GM18519 (cell line): ENCODE results near the gene TOR1A.

Experiments used
- ATAC-seq: cut with Tn5 transposase; IDR thresholded peaks from one replicate; pipeline ENCODE4 v1.9.1; 2021; ENCODE audit warnings: mild to moderate bottlenecking, moderate library complexity; ENCODE audit not compliant: unreplicated experiment, low FRiP score

Gene TOR1A

DNA sequence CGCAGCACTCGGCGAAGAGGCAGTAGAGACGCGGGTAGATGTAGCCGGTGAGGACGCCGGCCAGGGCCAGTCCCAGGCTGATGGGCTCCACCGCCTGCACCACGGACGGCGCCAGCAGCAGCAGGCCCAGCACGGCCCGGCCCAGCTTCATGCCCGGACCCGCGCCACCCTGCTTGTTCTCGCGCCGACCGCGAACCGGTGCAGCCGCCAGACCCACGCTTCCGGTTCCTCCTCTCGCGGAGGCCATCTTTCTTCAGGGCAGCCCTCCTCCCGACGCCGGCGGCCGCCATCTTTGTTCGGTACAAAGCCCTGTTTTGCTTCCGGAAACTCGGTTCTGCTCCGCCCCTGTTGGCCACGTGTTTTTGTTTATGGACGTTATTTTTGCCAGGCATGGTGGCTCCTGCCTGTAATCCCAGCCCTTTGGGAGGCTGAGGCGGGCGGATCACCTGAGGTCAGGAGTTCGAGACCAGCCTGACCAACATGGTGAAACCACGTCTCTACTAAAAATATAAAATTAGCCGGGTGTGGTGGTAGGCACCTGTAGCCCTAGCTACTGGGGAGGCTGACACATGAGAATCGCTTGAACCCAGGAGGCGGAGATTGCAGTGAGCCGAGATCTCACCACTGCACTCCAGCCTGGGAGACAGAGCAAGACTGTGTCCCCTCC, at the start of gene TOR1A:
TOR1A (minus strand) TSS at position 202 of the 667 bp plus-strand sequence; CDS start at position 151, 51 bp downstream.
- ATAC-seq: peak; percentile 73

- no peak for ATAC-seq
Observed at GRCh38 chr9:129871046-129871445, 47.1 kb upstream of the TOR1A start.

DNA sequence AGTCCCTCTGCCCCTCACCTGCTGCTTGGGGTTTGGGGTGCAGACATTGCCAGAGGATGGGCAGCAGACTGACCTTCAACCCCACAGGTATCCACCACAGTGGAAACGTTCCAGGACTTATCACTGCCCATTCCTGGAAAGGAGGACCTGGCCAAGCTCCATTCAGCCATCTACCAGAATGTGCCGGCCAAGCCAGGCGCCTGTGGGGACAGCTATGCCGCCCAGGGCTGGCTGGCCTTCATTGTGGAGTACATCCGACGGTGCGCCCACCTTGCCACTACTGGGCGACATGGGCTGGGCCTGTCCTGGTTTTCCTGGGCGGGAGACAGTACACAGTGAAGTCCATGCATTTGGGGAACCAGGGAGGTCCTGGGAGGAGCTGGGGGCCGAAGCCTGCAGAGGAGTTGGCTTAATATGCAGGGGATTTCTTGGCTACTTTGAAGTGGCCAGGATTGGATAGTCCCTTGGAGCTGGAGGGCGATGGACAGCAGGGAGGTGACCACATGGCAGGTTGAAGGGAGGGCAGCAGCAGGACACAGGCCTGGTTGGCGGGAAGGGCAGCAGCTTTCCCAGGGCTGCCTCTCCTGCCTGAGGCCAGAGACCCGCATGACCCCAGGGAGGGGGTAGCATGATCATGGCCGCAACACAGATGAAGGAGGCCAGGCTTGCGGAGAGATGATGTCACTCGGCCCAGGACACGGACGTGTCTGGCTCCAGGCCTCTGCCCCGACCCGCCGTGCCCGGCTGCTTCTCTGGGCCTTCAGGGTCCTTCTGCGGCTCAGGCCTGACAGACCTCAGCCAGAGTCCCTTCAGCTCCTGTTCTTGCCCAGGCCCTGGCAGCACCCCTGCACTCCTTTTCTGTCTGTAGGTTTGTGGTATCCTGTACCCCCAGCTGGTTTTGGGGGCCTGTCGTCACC, 45.9 kb upstream of the TOR1A start:
- no peak for ATAC-seq

DNA sequence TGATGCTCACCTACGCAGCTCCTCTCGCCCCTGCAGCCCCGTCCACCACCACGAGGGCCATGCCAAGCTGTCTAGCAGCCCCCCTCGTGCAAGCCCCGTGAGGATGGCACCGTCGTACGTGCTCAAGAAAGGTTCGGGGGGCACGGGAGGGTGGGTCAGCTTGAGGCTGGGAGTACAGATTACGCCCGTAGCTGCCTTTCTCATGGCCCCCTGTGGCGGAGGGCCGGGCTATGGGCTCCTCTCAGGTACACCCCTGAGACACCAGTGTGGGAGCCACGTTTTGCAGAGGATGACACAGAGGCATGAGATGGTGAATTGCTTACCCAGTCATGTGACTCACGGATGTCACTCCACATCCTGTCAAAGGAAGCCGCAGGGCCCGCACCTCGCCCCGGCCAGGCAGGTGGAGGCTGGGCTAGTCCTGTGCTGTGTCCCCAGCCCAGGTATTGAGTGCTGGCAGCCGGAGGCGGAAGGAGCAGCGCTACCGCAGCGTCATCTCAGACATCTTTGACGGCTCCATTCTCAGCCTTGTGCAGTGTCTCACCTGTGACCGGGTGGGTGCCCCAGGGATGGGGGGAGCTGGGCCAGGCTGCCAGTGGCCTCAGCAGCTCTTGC, 45.0 kb upstream of the TOR1A start:
- ATAC-seq: no peak

- ATAC-seq: no peak
Observed at GRCh38 chr9:129868023-129868871, 44.3 kb upstream of the TOR1A start.

DNA sequence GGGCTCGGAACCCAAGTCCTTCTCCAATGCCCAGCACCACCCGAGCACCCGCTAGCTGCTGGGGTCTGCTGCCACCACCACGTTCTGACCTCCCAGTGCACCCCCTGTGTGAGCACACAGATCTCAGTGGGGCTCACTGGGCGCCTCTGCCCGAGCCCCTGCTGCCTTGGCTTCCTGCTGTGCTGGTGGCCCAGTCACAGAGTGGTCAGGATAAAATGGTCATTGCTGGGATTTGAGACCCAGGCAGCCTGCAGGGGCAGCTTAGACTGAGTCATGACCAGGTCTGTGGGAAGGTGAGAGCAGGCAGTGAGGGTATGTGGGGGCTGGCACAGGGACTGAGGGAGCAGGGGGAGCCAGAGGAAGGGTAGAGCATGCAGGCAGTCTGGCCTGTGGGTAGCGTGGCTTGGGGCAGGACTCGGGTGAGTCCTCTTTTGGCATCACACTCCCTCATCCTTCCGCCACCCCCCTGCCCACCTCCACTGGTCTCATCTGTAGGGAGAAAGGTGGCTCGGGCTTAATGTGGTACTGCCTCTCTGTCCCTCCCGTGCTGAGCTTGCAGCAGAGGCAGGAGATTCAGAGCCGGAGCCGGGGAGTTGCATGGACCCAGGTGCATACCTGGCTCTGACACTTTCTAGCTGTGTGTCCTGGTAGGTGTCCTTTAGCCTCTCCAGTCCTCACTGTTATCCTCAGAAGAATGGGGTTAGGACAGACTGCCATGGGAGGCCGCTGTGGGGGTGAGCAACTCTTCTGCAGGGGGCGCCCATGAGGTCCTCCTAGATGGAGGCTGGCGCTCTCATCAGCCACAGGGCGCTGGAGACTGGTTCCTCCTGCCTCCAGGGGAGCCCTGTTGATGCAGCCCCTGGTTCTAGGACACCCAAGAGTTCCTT, 43.4 kb upstream of the TOR1A start:
- ATAC-seq: no peak

DNA sequence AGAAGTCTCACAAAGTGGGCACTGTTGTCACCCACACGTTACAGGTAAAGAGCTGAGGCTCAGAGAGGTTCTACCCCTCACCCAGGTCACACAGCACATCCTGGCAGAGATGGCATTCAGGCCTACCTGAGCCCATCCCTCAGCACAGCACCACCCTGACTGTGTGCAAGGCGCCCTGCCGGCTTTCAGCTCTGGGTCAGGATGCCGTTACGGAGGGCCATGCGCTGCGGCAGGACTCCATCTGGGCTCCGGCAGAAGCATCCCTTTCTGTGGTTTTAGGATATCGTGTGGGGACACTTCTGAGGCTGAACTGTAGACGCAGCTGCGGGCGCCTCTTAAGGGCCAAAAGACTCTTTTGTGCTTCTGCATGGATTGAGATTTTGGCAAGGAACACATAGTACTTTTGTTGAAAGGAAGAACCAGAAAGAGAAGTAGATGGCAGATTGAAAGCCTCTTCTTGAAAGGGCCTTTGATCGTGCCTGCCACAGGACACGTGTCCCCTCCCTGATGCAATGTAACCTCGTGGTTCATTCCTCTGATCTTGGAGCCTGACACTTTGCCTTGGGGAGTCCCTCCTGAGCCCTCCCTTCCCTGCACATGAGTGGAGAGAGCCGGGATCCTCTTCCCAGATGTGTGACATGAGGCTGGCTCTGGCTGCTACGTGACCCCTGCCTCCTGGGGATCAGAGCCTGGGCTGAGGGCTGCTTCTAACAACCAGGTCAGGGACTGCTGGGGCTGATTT, 42.6 kb upstream of the TOR1A start:
- ATAC-seq: no peak

DNA sequence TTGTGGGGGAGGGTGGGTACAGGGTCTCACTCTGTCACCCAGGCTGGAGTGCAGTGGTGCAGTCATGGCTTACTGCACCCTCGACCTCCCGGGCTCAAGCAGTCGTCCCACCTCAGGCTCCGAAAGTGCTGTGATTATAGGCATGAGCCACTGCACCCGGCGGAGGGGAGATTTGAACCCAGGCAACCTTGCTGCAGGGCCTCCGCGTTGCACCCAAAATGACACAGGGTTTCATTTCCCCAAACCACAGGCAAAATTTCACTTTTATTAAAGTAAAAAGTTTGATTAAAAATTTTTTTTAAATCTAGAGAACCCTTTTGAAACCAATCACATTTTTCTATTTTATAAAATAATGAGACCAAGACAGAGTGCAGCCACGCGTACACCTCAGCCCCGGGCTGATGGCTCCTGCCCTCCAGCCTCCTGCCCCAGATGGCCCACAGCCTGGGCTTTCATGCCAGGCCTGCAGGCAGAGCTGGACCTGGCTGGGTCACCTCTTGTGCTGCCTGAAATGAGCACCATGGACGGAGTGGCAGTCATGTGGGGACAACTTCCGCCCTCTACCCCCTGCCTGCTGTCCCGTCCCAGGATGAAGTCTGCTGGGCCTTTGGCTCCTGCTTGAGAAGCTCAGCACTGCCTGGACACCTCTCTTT, 41.9 kb upstream of the TOR1A start:
- ATAC-seq: no peak

DNA sequence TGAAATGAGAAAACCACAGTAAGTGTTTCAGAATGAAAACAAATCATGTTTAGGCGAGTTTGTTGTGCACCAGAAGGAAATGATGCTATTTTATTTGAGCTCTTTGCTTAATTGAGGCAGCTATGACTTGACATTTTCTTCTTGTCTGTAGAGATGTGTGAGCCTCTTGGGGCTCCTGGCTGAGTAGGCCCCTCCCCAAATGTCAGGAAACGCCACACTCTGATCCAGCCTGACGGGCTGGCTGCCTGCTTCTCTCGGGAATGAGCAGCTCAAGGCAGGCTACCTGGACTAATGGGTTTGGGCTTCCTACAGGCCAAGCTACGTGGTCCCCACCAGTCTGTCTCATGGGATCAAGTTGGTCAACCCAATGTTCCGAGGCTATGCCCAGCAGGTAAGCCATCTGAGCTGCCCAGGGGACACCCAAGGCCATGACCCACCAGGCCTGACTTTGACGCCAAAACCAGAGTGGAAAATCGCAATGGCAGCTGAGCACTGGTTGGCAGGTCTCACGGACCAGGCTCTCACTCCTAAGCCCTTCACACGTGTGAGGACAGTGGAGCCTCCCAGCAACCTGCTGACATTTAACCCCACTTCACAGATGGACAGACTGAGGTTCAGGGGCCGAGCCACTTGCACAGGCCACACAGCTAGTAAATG, 41.2 kb upstream of the TOR1A start:
- no peak for ATAC-seq

- no peak for ATAC-seq
Observed at GRCh38 chr9:129863059-129863690, 39.2 kb upstream of the TOR1A start.

DNA sequence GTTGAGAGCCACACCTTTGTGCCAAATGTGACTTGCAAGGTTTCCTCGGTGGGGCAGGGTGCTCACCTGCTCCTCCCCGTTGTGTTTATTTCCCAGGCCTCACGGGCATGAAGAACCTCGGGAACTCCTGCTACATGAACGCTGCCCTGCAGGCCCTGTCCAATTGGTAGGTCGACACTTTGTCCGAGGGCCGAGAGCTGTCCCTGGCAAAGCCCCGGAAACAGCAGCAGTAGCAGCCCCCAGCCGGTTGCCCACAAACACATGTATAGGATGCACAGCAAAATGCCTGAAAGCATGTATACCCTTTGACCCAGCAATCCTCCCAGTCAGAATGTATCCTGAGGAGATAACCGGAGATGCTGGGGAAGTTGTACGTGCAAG, 37.5 kb upstream of the TOR1A start:
- ATAC-seq: no peak

- ATAC-seq: no peak
Observed at GRCh38 chr9:129860653-129861446, 36.9 kb upstream of the TOR1A start.

GRCh38 chr9:129858167-129858962, 34.4 kb upstream of the TOR1A start:
- ATAC-seq: no peak

DNA sequence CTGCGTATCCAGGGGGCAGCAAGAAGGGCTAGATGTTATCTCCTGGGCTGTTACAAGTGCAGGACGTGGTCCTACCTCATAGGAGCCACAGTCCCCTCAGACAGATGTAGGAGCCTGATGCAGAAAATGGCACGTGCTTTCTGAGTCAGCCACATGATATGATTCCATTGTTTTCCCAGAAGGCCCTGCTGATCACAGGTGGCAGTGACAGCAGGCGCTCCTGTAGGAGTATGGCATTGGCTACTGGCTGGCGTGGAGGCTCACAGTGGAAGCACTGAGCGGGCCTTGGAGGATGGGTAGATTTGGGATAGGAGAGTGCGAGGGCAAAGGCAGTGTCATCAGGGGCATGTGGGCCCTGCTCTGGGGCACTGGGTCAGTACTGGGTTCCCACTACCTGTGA, 33.3 kb upstream of the TOR1A start:
- no peak for ATAC-seq

- no peak for ATAC-seq
Observed at GRCh38 chr9:129854588-129855110, 30.7 kb upstream of the TOR1A start.

- ATAC-seq: no peak
Observed at GRCh38 chr9:129853614-129854013, 29.7 kb upstream of the TOR1A start.
